NCI-H146 (cell line): ENCODE results near the gene ADGRE1.
"Not testable (repeated sequence)": the region's sequence is repeated elsewhere in the genome, so short reads cannot be mapped to it uniquely, and the experiment has no call there.

Experiments
- DNase-seq: peaks from one replicate; lab custom pipeline; 2025; lab: John Stamatoyannopoulos, UW

Gene ADGRE1, protein sequence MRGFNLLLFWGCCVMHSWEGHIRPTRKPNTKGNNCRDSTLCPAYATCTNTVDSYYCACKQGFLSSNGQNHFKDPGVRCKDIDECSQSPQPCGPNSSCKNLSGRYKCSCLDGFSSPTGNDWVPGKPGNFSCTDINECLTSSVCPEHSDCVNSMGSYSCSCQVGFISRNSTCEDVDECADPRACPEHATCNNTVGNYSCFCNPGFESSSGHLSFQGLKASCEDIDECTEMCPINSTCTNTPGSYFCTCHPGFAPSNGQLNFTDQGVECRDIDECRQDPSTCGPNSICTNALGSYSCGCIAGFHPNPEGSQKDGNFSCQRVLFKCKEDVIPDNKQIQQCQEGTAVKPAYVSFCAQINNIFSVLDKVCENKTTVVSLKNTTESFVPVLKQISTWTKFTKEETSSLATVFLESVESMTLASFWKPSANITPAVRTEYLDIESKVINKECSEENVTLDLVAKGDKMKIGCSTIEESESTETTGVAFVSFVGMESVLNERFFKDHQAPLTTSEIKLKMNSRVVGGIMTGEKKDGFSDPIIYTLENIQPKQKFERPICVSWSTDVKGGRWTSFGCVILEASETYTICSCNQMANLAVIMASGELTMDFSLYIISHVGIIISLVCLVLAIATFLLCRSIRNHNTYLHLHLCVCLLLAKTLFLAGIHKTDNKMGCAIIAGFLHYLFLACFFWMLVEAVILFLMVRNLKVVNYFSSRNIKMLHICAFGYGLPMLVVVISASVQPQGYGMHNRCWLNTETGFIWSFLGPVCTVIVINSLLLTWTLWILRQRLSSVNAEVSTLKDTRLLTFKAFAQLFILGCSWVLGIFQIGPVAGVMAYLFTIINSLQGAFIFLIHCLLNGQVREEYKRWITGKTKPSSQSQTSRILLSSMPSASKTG

DNA sequence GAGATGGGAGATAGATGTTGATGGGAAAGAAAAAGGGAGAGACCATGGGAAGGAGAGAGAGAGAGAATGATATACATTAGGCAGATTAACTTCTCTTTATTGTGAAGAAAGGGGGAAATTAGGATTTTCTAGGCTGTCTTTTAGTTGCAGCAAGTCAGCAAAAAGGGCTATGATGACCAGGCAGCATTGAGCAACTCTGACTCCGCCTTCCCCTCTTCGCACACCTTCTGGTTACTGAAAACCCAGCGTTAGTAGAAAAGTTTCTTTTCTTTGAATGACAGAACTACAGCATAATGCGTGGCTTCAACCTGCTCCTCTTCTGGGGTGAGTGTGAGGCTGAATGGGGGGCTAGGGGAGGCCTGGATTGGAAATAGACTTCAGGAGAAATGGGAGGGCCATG lies at the start of gene ADGRE1:
ADGRE1 (plus strand) TSS at position 264 of the 400 bp plus-strand sequence; CDS start at position 294, 30 bp downstream.
- no peak for DNase-seq

DNA sequence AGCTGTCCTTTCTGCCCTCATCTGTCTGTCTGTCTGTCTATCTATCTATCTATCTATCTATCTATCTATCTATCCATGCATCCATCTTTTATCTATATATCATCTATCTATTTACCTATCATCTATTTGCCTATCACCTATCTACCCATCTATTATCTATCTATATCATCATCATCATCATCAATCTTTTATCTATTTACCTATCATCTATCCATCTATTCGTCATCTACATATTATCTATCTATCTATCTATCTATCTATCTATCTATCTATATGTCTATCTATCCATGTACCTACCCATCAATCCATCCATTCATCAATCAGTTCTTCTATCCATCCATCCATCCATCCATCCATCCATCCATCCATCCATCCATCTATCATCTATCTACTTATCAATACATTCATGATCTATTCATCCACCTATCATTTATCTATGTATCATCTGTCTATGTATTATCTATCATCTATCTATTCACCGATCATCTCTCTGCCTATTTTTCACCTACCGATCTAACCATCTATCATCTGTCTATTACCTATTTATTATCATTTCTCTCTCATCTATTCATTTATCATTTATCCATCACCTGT lies 49.2 kb upstream of the ADGRE1 start:
- DNase-seq: no peak

DNA sequence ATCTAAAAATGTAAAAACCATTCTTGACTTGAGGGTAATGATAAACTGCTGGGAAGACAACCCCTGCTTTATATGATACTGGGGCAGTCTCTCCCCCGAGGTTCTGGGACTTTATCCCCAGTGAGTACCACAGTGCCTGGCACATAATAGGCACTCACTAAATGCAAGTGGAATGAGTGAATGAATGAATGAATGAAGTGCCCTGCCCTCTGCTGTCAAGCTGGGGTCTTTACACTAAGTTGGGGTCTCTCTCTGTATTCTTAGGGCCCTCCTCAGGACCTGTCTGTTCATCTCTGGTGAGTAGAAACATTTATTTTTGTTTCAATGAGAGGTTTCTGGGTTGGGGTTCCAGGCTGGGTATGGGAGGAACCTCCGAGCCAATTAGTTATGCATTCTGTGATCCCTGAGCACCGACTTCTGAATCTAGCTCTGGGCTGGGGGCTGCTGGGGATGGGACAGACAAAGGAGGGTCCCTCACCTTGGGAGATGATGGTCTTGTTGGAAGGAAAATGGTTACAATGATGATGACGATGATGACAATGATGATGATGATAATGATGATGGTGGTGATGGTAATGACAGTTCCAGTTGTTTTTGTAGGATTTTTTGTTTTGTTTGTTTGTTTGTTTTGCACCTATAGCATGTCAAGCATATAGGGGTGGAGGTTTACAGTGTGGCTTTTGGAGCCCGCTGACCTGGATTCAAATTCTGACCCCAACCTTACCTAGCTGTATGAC lies 44.3 kb upstream of the ADGRE1 start:
- DNase-seq: no peak

DNA sequence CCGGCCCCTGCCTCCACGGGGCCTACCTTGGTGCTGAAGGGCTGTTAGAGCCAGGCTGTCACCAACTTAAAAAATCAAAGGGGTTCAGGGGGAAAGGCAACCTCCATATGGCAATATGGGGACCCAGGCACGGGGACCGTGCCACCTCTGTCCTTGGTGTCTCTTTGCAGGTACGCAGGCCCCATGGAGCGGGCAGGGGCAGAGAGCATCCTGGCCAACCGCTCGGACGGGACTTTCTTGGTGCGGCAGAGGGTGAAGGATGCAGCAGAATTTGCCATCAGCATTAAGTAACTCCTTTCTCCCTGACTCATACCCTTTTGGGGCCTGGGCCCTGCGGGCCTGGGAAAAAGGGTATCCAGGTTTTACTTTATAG lies 39.6 kb upstream of the ADGRE1 start:
- no peak for DNase-seq

DNA sequence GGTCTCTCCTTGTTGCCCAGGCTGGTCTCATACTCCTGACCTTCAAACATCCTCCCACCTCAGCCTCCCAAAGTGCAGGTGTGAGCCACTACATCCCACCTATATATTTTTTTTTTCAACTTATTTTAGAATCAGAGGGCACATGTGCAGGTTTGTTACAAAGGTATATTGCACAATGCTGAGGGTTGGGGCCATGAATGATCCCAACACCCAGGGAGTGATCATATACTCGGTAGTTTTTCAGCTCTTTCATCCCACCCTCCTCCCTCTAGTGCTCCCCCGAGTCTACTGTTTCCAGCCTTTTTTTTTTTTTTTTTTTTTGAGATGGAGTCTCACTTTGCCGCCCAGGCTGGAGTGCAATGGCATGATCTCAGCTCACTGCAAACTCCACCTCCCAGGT lies 38.4 kb upstream of the ADGRE1 start:
- DNase-seq: no peak

DNA sequence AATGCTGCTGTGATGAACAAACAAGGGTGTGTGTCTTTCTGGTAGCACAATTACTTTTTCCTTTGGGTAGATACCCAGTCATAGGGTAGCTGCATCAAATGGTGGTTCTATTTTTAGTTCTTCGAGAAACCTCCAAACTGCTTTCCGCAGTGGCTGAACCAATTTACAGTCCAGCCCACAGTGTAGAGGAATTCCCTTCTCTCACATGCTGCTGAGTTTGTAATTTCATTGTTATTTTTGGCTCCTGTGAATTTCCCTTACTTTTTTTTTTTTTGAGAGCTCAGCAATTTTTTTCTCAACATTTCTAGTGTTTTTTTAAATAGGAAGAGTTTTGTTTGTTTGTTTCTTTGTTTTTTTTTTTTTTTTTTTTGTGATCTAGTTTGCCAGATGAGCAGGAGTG lies 37.5 kb upstream of the ADGRE1 start:
- DNase-seq: no peak

DNA sequence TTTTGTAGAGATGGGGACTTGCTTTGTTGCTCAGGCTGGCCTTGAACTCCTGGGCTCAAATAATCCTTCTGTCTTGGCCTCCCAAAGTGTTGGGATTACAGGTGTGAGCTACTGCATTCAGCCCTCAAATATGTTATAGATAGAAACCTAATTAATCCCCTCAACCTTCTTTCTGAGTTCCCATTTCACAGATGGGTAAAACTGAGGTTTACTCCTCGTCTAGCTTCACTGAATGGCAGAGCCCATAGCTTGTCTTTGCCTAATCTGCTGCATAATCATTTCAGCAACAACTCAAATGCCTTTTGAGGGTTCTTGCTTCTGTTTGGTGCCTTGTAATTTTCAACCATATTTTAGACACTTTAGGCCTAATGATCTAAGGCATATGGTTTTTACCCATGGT lies 36.0 kb upstream of the ADGRE1 start:
- no peak for DNase-seq

DNA sequence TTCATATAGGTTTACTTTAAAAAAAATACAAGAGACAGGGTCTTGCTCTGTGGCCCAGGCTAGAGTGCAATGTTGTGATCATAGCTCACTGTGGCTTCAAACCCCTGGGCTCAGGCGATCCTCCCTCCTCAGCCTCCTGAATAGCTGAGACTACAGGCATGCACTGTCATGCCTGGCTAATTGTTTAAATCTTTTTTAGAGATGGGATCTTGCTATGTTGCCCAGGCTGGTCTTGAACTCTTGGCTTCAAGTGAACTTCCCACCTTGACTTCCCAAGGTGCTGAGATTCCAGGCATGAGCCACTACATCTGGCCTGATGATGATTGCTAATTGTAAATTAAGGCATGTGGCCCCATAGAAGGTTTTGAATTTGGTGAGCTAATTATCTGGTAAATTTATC lies 35.4 kb upstream of the ADGRE1 start:
- DNase-seq: no peak

DNA sequence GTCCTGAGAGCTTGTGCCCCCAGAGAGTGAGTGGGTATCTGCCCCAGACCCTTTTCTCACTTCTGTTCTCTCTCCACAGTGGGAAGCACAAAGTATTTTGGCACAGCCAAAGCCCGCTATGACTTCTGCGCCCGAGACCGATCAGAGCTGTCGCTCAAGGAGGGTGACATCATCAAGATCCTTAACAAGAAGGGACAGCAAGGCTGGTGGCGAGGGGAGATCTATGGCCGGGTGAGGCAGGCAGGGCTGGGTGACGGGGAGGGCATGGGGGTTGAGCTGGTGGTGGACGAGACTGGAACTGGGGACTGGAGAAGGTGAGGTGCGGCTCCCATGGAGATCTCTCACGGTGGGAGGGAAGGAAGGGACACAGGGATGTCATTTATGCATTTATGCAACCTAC lies 33.5 kb upstream of the ADGRE1 start:
- DNase-seq: no peak

DNA sequence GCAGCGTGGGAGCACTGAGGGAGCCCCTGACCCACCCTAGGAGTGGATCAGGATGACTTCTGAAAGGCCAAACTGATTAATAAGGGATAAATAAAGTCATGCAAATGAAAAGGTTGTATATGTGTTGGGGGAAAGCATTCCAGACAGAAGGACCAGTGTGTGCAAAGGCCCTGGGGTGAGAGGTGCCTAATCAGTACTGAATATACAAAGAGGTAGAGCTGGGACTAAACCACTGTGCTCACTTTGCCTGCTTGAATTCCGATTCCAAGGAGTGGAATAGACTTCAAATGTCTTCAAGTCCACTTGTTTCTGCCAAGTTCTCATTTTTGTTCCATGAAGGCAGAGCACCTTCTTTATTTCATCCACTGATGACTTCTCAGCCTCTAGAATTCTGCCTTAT lies 32.6 kb upstream of the ADGRE1 start:
- DNase-seq: no peak

DNA sequence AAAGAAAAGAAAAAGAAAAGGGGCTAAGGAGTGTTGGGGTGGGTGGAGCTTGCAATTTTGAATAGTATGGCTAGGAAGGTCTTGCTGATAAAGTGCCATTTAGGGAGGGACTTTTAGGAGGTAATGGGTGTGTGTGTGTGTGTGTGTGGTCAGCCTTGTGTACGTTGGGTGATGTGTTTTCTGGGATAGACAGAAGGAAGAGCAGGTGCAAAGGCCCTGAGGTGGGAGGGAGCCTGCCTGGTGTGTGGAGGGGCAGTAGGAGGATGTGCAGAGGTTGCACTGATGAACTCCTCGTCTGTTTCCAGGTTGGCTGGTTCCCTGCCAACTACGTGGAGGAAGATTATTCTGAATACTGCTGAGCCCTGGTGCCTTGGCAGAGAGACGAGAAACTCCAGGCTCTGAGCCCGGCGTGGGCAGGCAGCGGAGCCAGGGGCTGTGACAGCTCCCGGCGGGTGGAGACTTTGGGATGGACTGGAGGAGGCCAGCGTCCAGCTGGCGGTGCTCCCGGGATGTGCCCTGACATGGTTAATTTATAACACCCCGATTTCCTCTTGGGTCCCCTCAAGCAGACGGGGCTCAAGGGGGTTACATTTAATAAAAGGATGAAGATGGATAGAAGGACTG lies 30.5 kb upstream of the ADGRE1 start:
- no peak for DNase-seq

DNA sequence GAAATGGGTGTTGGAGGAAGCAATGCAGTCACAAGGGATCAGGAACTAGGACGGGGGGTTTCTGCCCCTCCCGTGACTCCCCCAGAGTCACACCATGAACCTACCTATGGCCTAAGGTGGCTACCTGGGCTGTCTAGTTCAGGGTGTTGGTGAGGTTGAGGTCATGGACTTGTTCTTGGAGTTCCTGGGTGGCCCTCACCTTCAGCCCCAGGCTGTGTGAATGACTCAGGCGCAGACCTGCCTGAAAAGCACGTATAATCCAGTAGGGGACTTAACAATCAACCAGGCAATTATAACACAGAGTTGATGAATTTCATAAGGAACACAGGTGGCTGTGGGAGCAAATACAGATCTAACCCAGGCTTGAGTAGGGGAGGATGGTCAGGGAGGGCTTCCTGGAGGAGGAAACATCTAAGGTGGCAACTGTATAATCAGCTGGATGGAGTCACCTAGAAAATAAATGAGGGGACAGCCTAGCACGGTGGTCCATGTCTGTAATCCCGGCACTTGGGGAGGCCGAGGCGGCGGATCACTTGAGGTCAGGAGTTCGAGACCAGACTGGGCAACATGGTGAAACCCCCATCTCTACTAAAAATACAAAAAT lies 25.6 kb upstream of the ADGRE1 start:
- DNase-seq: no peak

DNA sequence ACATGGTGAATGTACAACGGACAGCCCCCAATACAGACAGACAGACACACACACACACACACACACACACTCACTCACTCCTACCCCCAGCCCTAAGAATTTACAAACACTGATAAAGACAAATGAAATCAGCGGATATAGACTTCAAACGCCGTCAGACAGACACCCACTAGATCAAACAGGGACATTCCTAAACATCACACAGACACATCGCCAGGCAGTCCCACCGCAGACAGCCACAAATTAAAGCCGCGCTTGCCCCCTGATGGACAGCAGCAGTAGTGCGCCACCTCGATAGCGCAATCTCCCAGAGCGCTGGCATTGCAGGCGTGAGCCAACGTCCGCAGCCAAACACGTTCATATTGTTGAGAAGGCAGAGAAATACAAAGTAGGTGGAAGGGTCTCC lies 24.7 kb upstream of the ADGRE1 start:
- DNase-seq: peak; percentile 47

DNA sequence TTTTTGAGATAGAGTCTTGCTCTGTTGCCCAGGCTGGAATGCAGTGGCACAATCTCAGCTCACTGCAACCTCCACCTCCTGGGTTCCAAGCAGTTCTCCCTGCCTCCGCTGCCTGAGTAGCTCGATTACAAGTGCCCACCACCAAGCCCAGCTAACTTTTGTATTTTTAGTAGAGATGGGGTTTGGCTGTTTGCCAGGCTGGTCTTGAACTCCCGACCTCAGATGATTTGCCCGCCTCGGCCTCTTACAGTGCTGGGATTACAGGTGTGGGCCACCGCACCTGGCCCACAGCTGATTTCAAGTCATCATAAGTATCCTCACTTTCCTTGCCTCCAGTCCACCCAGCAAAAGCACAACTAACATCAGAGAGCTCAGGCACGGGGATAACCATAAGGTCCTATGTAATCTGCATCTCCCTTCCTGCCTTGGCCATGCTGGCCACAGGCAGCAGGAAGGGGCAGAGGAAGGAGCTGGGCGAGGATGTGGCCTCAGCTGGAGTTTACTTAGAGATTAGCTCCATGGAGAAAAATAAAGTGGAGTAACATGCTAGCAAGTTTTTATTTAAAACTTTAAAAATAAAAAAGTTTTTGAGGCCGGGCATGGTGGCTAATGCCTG lies 22.9 kb upstream of the ADGRE1 start:
- DNase-seq: no peak

DNA sequence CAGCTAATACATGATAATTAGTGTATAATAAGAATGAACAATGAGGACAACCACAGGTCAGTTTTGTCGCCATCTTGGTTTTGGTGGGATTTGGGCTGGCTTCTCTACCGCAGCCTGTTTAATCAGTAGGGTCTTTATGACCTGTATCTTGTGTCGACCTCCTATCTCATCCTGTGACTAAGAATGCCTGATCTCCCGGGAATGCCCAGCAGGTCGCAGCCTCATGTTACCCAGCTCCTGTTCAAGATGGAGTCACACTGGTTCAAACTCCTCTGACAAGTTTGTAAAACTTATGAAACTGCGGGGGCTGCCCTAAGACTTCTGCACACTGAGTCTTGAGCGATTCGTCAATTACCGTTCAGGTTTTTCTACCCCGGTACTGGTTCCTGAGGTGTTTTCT lies 21.5 kb upstream of the ADGRE1 start:
- no peak for DNase-seq

DNA sequence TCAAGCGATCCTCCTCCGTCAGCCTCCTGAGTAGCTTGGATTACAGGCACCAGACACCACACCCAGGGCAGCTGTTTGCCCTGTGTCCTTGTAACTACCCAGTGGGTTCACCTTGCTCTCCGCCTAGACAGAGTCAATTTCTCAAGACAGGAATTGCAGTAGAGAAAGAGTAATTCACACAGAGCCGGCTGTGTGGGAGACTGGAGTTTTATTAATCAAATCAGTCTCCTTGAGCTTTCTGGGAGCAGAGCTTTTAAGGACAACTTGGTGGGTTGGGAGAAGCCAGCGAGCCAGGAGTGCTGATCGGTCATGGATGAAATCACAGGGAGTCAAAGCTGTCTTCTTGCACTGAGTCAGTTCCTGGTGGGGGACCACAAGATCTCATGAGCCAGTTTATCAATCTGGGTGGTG lies 20.6 kb upstream of the ADGRE1 start:
- DNase-seq: no peak

DNA sequence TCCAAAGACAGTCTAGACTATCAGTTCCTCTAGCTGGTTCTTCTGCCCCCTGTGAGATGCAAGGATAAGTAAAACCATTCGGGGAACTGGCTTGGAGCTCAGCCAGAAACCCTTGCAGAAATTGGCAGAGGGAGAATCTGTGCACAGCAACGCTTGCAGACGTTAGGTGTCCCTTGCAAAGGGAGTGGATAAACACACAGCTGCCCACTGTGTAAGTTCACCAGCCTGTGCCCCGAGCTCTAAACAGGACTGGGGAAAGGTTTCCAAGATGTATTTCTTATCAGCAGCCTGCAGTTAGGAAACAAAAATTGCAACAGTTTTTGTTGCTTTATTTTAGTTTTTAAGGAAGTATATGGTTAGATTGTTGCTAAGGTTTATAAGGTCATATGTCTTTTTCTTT lies 19.0 kb upstream of the ADGRE1 start:
- no peak for DNase-seq

DNA sequence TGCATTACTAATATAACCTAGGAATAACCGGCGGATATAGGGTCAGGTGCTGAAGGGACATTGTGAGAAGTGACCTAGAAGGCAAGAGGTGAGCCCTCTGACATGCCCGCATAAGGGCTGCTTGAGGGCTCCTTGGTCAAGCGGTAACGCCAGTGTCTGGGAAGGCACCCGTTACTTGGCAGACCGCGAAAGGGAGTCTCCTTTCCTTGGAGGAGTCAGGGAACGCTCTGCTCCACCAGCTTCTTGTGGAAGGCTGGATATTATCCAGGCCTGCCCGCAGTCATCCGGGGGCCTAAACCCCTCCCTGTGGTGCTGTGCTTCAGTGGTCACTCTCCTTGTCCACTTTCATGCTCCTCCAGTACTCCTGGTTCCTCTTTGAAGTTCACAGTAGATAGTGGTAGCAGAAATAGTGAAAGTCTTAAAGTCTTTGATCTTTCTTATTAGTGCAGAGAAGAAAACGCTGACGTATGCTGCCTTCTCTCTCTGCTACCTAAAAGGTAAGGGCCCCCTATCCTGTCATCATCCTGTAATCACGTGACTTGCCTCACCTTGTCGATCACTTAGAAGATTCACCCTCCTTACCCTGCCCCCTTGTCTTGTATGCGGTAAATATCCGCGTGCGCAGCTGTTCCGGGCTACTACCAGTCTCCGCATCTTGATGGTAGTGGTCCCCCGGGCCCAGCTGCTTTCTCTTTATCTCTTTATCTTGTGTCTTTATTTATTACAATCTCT lies 18.1 kb upstream of the ADGRE1 start:
- not testable (repeated sequence) for DNase-seq

DNA sequence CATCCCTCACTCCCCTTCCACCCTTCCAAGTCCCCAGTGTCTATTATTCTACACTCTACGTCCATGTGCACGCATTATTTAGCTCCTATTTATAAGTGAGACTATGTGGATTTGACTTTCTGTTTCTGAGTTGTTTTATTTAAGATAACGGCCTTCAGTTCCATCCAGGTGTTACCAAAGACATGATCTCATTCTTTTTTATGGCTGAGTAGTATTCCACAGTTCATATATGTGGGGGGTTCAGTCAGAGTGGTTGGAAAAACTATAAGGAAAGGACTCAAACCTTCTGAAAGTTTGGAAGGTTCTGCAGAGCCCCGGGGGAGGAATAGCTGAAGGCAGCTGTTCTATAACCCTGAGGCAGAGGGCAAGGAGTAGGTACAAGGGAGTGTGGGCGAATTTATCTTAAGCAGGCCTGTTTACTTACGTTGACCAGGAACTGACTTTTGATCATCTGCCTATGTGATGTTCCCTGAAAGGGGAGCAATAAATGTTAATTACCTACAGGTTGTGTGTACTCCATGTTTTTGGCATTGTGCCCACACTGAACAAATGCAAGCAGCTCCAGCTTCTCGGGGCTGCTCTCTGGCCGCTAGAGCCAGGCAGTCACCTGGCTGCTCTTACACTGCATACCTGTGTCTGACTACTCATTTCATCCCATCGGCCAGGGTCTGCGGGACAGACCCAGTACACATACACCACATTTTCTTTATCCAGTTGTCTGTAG lies 13.5 kb upstream of the ADGRE1 start:
- DNase-seq: no peak
